Inferior parietal cortex (tissue), 1 donor: ENCODE measurements around the gene RAET1G.
"Not testable (repeated sequence)": the region's sequence is repeated elsewhere in the genome, so short reads cannot be mapped to it uniquely, and the experiment has no call there.

Source experiments
- DNase-seq: peaks from one replicate; pipeline ENCODE4 v3.0.0-alpha.2; 2016; ENCODE audit errors: extremely low spot score

Gene RAET1G, protein sequence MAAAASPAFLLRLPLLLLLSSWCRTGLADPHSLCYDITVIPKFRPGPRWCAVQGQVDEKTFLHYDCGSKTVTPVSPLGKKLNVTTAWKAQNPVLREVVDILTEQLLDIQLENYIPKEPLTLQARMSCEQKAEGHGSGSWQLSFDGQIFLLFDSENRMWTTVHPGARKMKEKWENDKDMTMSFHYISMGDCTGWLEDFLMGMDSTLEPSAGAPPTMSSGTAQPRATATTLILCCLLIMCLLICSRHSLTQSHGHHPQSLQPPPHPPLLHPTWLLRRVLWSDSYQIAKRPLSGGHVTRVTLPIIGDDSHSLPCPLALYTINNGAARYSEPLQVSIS

DNA sequence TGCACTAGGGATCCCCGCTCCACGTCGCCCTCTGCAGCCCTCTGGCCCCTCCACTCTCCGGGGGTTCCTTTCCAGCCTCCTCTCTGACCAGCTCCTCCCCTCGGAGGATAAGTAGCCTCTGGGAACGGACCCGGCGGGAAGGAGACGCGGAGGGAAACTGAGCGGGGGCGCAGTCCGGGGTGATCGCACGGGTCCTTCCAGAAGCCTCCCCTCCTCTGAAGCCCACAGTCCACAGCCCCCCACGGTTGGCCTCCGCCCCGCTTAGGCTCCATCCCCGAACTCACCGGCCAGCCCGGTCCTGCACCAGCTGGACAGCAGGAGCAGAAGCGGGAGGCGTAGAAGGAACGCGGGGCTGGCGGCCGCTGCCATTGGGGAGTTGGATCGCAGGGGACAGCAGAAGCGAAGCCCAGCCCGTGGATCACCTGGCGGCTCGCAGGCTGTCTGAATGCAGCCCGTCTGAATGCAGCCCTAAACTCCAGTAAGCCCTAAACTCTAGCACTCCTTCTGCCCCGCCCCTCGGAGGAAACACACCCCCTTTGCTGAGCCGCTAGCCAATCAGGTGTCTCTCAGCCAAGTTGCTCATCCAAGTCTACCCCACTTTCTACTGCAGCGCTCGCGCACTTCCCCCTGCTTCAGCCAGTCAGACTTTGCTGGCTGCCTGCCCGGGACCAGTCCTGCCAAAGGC lies at the start of gene RAET1G:
RAET1G (minus strand) TSS at position 480 of the 685 bp plus-strand sequence; CDS start at position 369, 111 bp downstream.
- DNase-seq = peak; percentile 62

DNA sequence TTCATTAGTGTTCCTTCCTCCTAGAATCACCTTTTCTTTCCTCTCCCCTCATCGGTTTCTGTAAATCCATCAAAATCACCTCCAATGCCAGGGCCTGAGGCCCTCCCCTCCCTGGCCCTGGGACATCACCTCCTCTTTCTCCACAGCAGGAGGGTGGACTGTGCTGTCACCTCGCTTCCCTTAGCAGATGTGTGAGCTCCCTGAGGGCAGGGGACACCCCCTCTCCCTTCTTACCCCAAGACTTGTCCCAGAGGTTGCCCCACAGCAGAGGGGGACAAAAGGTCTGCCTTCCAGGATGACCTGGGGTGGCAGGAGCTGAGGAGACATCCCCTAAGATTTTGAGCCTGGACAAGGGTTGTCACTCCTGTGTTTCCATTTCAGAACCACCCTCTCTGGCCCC lies 46.7 kb upstream of the RAET1G start:
- DNase-seq = no peak

DNA sequence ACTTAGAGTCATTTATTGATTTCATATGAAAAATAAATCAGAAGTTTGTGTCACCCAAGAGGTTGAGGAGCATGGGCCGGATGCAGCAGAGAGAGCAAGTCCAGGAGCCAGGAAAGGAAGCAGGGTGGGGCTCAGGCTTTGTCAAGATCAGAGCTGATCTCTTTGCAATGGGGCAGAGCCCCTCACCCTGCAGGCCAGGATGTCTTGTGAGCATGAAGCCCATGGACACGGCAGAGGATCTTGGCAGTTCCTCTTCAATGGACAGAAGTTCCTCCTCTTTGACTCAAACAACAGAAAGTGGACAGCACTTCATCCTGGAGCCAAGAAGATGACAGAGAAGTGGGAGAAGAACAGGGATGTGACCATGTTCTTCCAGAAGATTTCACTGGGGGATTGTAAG lies 46.0 kb upstream of the RAET1G start:
- DNase-seq = not testable (repeated sequence)

DNA sequence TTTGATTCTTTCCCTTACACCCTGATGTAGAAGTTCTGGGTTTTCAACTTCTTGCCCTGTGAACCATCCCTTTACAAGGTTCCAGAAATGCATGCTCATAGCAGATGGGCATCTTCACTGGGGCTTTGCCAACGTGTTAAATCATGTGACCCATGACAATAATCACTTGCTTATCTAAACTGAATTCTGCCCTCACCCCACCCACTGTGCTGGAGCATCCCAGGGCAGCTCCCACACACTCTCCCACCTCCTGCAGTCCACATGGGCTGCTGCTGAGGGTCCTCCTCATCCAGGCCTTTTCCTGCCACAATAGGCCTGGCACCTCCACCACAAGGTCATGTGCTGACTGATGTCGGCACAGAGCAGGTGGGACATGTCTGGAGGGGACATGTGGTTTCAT lies 45.1 kb upstream of the RAET1G start:
- DNase-seq = not testable (repeated sequence)

DNA sequence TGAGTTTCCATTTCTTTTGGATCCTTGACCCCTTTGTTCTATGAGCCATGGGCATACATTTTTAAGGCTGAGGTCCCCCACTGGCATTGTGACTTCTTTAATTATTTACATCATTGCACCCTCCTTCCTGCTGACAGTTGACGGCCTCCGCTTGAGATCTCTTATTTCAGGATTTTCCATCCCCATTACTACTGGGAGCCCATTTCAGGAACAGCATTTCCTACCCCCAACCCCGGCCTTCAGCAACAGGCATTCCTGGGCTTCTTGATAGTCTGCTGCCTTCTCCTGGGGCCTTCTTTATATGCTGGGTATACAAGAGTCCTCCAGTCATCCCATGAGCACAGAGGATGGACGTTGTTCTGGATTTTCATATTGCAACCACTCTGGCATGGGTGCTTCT lies 44.7 kb upstream of the RAET1G start:
- DNase-seq = no peak

DNA sequence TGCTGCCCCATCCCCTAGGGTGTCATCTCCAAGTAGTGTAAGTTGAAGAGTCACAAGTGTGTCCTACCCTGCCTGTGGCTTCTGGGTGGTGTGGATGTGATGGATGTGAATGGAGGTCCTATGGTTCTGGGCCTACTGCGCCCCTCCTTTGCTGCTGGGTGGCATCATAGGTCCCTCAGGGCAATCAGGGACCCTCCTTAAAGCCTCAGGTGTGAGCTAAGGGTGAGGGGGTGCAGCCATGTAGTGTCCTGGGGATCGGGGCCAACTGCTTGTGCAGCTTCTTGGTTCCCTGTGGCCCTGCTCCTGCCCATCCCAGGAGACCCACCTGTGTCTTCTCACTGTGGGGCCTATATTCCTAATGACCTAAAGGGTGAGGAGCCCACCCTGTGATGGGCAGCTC lies 43.4 kb upstream of the RAET1G start:
- DNase-seq = not testable (repeated sequence)

DNA sequence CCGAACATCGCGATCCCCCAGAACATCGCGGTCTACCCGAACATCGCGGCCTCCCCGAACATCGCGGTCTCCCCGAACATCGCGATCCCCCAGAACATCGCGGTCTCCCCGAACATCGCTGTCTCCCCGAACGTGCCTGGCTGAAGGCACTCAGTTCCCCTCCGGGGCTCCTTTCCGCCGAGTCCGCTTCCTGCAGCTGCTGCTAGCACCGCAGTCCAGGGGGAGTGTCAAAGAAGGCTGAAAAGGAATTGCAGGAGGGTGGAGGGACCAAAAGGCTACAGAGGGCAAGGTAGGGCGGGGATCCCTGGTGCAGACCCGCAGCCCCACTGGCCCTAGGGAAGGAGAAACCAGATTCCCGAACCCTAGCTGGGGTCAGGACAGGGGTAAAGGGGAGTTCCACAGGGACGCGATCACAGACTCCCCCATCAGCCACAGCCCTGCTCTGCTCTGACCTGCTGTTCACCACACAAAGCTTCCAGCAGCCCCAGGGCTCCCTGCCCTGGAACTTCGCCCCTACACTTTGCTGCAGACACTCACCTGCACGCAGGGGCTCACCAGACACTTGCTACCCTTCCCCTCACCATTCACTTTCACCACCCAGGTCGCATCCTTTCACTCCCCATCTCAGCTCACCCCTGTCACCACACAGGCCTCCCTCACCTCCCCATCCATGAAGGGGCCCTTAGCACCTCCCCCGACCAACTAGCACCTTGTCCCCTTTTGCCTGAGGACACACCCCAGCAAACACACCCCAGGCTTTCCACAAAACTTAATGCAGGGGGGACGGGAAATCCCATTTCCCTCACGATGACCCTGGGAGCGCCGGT lies 42.5 kb upstream of the RAET1G start:
- DNase-seq = no peak

DNA sequence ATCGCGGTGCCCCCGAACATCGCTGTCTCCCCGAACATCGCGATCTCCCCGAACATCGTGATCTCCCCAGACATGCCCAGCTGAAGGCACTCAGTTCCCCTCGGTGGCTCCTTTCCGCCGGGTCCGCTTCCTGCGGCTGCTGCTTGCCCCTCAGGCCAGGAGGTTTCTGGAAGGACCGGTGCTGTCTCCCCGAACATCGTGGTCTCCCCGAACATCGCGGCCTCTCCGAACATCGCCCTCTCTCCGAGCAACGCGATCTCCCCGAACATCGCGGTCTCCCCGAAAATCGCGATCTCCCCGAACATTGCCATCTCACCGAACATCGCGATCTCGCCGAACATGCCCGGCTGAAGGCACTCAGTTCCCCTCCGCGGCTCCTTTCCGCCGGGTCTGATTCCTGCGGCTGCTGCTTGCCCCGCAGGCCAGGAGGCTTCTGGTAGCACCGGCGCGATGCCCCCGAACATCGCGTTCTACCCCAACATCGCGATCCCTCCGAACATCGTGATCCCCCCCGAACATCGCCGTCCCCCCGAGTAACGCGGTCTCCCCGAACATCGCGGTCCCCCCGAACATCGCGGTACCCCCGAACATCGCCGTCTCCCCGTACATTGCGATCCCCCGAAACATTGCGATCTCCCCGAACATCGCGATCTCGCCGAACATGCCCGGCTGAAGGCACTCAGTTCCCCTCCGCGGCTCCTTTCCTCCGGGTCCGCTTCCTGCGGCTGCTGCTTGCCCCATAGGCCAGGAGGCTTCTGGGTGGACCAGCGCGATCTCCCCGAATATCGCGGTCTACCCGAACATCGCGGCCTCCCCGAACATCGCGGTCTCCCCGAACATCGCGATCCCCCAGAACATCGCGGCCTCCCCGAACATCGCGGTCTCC lies 41.6 kb upstream of the RAET1G start:
- no peak for DNase-seq

DNA sequence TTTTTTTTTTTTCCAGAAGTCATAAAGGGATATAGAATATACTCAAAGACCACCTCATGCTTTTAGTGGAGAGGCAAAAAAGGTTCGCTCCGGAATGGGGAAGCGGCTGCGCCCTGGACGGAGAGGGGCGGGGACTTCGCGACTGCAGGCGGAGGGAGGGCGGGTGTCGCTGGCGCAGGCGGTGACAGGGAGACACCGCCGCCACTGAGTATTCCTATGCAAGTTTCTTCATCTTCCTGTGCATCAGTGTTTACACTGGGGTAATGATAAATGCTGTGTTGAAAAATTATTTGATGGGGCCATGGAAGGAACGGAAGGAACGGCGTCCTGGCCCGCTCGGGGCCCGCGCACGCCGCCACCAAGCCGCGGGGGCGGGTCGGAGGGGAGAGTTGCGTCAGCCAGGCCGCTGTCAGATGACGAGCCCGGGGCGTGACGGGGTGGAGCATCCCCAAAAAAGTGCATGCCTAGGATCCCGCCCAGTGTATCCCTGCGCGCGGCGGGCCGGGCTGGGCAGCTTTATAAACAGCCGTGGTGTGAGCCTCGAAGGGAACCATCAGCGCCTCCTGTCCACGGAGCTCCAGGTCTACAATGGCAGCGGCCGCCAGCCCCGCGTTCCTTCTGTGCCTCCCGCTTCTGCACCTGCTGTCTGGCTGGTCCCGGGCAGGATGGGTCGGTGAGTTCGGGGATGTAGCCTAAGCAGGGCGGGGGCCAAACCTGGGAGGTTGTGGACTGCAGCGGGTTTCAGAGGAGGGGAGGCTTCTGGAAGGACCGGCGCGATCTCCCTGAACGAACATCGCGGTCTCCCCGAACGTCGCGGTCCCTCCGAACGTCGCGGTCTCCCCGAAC lies 40.8 kb upstream of the RAET1G start, which contains the start of gene ULBP1:
ULBP1 (plus strand) TSS at position 482 of the 846 bp plus-strand sequence; CDS start at position 589, 107 bp downstream.
- DNase-seq = peak; percentile 13

DNA sequence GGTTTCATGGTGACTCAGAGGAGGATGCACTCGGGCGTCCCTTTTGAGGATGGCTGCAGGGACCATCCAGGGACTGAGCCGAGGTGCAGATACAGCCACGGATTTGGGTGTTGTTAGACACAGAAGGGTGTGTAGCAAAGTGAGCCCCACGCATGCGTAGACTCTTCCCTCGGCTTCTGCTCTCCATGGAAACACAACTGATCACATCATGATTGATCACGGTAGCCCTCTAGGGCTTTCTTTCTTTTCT lies 40.2 kb upstream of the RAET1G start:
- no peak for DNase-seq

DNA sequence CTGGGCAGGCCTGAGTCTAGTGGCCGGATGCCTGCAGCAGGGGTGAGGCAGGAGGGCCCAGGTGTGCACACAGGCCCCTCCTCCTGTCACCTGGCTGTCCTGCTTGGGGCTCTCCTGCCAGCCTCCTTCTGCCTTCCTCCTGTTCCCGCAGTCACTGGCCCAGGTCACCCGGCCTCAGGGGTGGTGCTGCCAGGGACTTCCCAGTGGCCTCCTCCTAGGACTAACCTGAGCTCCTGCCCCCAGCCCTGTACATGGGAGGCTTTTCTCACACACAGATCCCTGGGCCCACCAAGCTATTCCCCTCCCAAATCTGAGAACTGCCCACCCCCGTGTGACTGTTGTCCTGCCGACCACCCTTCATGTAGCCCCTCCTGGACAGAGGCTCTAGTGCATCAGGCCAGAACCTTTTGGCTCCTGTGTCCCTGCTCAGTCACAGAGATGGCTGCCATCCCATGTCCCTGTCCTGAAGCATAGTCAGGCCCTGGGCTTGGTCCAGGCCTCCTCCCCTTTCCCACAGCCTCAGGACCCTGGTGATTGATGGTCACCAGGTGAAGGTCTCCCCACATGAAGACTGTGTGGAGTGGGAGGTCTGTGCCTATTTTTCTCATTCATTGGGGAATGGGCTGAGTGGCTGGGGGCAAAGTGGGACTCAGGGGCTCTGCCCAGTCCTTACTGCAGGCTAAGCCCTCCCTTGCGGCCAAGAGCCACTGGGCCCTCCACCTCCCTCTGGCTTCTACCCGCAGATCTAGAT lies 39.7 kb upstream of the RAET1G start:
- DNase-seq = no peak

DNA sequence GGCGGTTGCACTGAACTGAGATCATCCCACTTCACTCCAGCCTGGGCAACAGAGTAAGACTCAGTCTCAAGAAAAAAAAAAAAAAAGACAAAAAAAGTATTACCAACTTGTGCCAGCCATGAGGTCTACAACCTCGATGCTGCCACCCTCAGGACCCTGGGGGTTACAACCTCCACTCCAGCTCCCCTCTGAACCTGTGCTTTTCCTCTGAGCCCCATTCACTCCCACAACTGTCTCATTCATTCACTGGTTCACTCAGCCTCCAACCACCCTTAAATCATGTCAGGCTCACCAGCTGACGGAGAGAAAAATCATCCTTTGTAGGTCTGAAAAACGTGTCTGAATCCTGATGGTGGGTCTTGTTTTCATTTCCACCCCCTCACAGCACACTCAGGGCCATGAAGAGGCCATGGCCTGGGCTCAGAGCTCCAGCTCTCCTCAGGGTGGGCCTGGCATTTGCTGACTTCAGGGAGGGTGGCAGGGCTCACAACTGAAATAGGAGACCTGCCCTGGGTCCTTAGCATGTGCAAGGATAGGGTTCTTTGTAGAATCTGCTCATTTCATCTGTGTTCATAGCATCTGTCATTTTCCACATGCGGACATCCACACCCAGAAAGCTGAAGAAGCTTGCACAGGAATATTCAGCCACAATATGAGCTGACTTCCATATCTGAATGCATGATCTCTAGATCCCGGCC lies 39.0 kb upstream of the RAET1G start:
- no peak for DNase-seq

DNA sequence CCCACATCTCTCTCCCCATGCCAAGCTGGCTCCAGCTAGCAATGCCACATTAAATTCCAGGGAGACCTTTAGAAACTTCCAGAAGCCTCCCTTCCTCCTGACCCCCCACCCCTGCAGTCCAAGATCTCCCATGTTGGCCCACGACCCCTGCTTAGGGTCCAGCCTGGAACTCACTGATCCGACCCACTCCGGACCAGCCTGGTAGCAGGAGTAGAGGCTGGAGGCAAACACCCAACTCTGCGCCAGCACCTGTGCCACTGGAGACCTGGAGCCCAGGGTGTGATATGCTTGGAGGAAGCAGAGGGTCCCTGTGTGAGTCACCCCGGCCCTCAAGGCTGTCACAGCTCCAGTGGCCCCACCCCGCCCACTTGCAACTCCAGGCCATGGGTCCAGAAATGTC lies 37.6 kb upstream of the RAET1G start:
- no peak for DNase-seq

DNA sequence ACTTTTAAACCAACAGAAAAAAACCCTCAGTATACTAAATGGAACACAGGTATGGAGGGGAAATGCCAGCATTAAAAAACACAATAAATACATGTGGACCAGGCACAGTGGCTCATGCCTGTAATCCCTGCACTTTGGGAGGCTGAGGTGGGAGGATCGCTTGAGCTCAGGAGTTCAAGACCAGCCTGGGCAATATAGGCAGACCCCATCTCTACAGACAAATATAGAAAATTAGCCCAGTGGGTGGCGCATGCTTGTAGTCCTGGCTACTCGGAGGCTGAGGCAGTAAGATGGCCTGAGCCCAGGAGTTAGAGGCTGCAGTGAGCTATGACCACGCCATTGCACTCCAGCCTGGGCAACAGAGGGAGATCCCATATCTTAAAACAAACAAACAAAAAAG lies 36.9 kb upstream of the RAET1G start:
- DNase-seq = not testable (repeated sequence)

DNA sequence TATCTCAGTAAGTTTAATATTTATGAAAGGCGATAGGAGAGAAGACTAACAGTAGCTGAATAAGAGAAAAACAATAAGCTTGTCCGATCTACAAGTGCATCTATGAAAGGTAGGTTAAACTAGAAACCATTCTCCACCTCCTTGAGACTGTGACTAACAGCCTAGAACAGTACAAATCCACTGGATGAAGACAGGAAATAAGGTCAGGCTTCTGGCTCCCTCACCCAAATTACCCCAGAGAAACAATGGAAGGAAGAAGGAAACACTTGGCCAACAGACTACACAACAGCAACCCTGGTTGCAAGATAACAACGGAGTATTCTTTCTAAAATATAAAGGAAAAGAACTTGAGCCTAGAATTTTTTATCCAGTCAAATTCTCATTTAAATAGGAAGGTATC lies 35.2 kb upstream of the RAET1G start:
- not testable (repeated sequence) for DNase-seq

DNA sequence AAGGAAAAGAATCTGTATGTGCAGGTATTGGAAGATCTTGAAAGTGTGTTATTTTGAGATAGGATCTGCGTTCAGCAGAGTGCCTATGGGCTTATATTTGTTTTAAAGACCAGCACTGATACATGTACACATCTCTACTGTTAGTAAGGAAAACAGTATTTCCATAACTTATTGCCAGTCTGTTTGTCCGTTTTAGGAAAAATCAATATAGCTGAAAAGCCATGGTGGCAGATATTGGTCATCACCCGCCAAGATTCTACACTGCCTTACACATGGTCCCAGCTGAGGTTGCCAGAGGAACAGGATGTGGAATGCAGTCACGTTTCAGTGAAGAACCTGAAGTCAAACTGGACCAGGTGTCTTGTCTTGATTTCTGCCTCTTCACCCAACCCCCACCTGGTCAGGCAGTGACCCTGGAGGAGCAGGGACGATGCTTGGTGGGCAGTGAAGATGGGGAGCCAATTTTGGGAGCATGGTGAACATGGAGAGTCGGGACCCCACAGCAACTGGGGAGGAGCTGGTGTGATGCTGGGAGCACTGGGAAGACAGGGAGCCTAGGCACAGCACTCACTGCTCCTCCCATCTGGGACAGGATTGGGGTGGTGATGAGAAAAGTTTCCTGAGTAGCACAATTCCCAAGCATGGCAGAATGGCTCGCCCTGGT lies 32.9 kb upstream of the RAET1G start:
- not testable (repeated sequence) for DNase-seq

DNA sequence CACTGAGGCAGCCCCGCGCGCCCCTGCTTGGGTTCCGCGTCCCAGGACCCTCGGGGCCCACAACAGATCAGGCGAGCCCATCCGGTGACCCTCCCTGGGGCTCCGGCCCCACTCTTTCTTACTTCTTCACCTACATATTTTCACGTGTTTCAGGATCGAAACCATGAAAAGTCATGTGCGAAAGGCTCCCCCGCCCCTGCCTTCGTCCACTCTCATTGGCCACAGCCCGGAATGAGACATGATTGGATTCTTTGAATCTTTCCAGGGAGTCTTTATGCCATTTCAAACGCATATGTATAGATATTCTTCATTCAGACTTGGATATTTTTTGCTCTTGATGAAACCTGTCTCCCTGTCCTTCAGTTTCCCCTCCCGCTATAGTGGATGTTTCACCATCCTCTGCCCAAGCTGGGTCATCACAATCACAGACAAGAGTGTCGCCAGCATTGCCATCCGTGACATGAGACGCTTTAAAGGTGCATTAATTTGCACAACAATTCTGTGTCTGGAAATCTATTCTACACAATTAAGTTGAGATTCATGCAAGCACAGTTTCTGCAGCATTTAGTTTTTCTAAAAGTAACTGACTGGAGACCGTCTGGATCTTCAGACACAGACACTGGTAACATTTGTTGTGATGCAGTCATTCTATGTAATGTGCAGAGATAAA lies 32.2 kb upstream of the RAET1G start:
- DNase-seq = not testable (repeated sequence)

DNA sequence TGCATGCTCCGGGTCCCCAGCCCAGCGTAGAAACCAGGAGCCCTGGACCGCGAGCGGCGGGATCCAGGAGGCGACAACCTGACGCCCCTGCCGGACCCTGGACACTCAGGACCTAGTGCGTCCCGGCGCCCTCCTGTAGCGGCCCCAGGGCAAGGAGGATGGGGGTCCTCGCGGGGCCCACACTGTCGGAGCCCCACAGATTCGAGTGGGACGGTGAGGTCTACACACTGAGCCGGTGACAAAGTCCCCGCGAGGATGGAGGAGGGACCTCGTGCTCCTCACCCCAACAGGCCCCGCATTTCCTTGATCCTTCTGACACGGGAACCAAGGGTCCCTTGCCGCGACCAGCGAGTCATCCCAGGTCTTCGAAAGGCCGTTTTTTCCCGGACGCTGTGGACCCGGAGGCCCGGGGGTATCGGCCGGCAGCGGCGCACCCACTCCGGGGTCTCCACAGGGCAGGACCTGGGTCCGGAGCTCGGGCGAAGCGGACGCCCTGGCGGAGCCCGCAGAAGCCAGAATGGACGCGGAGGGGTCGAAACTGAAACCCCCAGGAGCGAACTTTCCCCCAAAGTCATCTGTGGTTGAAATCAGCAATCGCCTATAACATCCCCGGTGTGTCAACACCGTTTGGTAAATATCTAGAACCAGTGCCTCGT lies 31.5 kb upstream of the RAET1G start:
- DNase-seq = not testable (repeated sequence)
